GM19397 (cell line): ENCODE data around the gene DICER1.
"Not testable (repeated sequence)": the region's sequence is repeated elsewhere in the genome, so short reads cannot be mapped to it uniquely, and the experiment has no call there.

ENCODE experiments used
- ATAC-seq: cut with Tn5 transposase; IDR thresholded peaks from one replicate; pipeline ENCODE4 v1.9.1; 2021; ENCODE audit warnings: mild to moderate bottlenecking, moderate library complexity; ENCODE audit not compliant: unreplicated experiment

Gene DICER1, protein sequence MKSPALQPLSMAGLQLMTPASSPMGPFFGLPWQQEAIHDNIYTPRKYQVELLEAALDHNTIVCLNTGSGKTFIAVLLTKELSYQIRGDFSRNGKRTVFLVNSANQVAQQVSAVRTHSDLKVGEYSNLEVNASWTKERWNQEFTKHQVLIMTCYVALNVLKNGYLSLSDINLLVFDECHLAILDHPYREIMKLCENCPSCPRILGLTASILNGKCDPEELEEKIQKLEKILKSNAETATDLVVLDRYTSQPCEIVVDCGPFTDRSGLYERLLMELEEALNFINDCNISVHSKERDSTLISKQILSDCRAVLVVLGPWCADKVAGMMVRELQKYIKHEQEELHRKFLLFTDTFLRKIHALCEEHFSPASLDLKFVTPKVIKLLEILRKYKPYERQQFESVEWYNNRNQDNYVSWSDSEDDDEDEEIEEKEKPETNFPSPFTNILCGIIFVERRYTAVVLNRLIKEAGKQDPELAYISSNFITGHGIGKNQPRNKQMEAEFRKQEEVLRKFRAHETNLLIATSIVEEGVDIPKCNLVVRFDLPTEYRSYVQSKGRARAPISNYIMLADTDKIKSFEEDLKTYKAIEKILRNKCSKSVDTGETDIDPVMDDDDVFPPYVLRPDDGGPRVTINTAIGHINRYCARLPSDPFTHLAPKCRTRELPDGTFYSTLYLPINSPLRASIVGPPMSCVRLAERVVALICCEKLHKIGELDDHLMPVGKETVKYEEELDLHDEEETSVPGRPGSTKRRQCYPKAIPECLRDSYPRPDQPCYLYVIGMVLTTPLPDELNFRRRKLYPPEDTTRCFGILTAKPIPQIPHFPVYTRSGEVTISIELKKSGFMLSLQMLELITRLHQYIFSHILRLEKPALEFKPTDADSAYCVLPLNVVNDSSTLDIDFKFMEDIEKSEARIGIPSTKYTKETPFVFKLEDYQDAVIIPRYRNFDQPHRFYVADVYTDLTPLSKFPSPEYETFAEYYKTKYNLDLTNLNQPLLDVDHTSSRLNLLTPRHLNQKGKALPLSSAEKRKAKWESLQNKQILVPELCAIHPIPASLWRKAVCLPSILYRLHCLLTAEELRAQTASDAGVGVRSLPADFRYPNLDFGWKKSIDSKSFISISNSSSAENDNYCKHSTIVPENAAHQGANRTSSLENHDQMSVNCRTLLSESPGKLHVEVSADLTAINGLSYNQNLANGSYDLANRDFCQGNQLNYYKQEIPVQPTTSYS (N-terminal part only)

DNA sequence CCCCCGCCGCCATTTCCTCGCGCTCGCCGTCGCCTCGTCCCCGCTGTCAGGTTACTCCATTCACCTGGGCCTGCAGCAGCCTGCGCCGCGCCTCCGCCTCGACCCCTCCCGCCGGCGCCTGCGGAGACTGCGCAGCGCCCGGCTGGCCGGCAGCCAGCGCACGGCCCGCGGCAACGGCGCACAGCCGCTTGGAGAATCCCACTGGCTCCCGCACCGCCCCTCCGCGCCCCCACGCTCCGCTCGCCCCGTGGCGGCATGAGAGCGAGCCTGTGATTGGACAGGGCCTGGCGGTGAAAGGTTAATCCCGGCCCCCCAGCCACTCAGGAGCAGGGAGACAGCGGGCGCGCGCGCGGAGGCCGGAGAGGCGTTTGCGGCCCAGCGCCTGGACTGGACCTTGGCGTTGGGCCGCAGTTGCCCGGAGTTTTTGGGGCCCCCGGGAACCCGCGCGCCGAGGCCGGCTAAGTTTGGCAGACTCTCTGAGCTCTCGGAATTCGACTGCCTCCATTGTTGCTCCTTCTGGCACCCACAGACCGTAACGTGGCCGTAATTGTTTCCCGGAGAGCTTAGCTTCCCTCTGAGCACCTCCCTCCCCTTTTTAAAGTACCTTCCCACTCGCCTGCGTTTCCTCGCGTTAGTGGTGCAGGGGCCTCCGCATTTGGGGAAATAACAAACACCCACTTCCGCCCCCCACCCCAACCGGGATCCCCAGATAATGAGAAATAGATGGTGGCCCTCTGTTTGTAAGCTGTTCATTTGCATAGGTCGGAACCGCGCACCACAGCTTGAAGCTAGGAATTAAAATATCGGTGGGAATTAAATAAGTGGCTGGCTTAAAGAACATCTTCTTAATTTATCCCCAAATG is at the start of gene DICER1:
Gene DICER1 (minus strand): TSS at position 203 of the 863 bp plus-strand sequence. CDS start 24,071 bp downstream, outside the sequence.
- peak; percentile 83 for ATAC-seq

DNA sequence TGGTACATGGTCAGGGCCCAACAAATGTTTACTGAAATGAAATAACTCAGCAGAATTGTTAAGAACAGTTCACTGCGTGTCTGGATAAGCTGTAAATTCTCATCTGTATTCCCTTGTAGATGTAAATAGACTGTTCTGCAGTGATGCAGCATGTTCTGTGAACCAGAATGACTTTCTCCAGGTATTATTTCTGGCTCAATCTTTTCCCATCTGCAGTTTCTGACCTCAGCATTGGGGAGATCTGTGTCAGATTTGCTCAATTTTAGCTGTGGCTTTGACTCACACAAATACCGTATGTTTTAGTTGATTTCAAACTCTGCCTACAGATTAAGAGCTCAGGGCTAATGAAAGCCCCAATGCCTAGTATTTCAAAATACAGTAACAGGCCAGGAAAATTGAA is 49.2 kb upstream of the DICER1 start:
- no peak for ATAC-seq

DNA sequence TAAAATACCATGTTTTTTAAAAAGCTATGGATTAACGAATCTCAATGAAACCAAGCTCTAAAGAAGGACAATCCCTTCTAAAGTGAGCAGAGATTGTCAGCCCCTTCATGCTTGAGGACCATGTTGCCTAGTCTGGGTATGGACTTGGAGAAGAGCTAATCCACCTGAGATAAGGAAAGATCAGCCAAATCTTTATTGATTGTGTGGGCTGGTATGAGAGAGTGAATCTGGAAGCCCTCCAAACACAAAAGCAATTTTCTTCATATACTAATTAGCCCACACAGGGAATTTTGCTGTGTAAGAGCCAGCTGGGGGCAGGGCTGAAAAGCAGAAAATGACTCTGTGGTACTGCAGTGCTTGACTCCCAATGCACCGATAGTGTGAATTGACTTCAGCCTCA is 47.4 kb upstream of the DICER1 start:
- no peak for ATAC-seq

DNA sequence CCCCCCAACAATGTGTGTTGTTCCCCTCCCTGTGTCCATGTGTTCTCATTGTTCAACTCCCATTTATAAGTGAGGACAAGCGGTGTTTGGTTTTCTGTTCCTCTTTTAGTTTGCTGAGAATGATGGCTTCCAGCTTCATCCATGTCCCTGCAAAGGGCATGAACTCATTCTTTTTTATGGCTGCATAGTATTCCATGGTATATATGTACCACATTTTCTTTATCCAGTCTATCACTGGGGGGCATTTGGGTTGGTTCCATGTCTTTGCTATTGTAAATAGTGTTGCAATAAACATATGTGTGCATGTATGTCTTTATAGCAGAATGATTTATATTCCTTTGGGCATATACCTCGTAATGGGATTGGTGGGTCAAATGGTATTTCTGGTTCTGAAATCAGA is 44.4 kb upstream of the DICER1 start:
- ATAC-seq, result not testable (repeated sequence)

DNA sequence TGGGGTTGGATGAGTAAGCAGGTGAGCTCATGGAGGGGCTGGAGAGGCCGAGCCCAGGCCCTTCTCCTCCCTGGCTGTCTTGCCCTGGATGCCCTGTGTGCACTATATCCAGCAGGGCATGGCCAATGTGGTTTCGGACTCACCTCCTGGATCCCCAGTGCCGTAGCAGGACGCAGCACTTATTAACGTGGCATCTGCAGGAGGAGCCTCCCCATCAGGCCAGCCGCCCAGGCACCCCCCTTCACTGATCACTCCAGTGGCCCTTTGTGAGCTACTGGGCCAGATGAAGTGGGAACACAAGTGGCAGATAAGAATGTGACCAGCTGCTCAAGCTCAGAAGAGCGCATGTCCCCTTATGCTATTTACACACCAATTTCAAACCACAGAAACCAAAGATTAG is 43.1 kb upstream of the DICER1 start:
- no peak for ATAC-seq

DNA sequence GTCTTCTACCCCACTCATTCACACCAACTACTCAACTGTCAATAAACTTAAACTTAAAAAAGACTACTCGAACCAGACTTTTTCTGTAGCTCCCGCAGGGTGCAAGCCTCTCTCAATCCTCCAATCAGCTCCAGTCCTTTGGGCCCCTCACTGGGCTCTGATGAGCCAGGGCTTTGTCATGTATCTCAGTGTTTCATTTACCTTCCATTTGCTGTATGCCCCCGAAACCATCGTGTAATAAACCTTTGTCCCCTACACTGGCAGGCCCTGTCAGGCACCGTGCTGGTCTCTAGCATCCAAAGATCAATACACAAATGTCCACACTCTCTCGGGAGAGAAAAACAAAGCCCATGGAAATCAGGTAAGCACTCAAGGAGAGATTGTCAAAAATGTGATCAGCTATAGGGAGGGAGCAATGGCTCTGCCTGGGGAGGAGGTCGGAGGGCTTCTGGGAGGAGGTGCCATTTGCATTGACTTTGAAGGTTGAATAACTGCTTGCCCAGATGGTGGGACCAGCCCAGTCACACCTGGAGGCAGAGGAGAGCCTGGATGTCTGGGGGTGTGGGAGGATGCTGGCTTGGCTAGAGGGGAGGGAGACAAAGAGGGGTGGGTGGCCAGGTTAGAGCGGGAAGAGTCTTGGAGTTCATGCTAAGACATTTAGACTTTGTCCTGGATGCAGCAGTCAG is 42.1 kb upstream of the DICER1 start:
- no peak for ATAC-seq

DNA sequence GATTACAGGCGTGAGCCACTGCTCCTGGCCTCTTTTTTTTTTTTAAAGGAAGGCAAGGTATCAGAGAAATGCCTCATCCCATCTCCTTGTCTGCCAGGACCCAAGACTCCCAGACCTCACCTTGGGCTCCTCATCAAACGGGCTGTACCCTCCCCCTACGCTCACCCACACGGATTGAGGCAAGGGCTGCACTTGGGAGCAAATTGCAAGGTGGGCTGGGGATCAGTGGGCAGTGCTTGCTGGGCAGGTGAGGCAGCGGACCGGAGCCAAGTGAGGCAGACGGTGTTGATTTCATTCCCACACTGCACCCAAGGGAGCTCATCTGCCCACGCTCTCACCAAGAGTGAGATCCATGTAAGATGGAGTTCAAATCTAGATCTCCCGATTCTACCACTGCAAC is 41.0 kb upstream of the DICER1 start:
- no peak for ATAC-seq

DNA sequence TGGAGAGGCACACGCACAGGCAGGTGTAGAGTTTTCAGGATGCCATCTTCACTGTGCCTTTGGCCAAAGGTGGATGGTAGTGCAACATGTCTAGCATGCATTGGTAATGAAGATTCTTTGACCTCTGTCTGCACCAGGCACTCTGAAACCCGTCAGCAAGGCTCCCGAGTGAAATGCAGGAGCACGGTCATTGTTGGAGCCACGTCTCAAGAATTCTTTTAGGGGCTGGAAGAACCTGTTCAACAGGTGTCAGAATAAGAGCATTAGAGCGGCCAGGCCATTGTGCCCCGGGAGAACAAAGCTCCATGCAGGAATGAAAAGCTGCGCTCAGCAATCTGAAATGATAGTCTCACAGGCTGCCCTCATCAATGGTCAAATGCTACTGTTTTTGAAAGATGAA is 40.2 kb upstream of the DICER1 start:
- no peak for ATAC-seq

DNA sequence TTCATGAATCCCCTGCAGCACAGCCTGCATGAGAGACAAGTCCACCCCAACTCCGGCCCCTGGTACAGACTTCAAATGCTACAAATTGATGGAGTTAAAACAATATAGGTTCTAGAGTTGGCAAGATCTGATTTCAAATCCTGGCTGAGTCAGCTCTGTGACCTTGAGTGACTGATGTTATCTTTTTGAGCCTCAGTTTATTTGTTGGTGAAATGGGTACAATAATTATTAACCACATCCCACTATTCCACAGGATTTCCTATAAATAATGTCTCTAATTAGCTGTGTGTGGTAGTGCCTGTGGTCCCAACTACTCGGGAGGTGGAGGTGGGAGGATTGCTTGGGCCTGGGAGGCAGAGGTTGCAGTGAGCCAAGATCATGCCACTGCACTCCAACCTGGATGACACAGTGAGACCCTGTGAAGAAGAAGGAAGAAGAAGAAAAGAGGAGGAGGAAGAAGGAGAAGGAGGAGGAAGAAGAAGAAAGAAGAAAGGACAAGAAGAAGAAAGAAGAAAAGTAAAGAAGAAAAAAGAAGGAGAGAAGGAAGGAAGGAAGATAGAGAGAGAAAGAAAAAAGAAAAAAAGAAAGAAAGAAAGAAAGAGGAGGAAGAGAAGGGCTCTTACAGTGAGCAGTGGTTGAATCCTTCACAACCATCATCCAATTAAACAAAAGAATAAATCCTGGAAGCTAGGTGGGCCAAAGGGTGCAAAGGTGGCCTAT is 39.7 kb upstream of the DICER1 start:
- ATAC-seq, result no peak

DNA sequence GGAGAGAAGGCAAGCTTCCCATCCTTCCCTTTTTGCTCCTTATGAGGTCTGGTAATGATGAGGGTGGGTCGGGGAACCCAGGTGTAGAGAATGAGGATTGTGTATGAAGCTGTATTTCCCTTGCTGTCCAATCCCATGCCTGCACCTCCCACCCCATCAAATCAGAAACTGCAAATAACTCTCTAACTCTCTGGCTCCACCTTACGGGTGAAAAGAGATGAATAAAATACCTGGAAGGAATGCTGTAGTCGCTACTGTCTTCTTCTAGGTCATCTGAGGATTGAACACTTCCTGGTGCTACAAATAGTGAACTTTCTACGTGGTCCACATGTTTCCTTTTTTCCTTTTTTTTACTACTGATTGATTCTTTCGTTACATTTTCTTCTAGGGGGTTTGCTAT is 38.9 kb upstream of the DICER1 start:
- no peak for ATAC-seq

DNA sequence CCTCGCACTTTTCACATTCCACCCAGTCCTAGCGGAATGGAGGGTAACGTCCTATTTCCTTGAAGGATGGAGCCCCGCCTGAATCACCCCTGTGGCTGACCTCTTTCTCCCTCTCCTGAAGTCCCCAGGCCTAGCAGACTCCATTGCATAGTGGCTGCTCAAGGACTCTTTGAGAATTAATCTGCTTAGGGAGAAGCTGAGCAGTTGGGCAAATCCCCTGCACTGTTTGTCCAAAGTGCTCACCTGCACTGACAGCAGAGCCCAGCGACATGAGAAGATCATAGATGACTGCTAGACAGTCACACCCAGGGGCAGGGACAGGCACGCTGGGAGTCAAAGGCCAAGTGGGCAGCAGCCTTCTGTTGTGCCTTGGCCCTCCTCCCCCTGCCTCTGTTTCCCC is 37.7 kb upstream of the DICER1 start:
- no peak for ATAC-seq

DNA sequence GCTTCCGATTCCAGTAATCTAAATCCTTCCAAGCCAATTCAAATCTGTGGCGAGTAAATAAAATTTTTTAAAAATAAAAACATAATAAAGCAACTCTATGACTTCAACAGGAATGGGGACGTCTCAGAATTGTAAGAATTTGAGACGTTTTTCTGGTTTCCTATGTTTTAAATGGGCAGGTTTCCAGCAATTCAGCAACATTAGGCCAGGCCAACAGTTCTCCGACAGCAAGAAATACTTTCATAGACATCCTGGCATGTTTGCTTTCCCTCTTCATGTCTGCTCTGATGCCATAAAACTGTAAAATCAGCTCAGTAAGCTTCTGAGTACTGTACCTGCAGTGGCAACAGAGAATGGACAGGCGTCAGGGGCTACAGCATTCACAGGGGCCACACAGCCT is 35.8 kb upstream of the DICER1 start:
- ATAC-seq, result no peak

DNA sequence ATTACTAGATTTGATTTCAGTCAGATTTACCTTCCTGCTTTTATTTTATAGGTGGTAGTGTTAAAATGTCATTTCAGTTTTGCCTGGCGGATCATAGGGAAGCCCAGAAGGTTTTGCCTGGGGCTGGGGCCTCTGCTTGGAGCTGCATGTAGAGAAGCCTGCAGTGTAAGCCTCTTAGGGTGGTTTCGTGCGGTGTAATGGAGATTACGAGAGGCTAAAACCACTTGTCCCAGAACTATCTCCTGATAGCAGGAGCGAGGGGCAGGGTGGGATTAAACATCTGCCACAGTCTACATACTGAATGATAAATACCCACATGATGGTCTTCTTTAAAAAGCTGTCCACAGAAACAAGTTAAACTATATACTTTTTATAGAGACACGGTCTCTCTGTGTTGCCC is 35.0 kb upstream of the DICER1 start:
- ATAC-seq, result no peak

DNA sequence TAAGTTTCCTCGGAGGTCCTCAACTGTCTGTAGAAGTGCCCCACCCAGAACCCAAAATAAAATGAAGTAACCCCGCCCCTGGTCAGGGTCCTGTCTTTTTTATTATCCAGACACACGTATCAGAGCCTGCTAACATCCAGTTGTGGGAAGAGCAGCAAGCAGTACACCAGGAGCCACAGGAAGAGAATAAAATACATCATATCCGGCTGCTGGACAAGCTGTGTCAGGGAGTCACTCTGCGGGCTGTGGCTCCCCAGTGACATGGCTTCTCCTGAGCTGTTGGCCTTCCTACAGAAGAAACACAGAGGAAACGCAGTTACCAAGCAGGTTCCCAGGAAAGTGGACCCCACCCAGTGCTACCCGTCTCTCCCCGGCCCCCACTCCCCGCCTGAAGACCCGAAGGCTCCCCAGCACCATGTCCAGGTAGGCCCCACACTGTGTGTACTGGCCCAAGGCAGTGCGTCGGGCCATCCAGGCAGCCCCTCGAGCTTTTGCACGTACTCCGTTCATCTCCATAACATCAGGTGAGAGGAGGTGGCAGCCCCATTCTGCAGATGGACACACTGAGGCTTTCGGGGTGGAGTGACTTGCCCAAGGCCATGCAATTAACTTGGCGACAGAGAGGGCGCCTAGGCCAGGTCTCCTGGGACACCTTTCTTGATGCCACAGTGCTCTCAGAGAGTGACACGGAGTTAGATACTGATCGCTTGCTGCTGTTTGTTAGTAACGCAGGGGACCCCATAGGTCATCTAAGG is 34.3 kb upstream of the DICER1 start:
- ATAC-seq, result no peak

DNA sequence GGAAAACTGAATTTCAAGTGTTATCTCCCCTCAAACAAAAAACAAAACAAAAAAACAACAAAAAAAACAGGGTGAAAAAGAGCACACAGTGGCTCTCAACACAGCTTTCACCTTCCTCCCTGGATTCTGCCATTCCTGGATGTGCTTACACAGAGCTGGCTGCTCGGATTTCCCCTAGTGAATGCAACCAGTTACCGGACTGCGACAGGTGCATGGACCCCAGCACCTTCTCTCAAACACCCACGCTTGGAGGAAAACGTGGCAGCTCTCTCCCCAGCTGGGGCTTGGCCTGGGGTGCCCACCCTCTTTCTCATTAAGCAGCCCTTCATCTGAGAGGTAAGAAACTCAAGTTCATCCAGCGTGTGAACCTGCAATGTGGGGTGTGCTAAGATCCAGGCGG is 33.5 kb upstream of the DICER1 start:
- ATAC-seq, result no peak

DNA sequence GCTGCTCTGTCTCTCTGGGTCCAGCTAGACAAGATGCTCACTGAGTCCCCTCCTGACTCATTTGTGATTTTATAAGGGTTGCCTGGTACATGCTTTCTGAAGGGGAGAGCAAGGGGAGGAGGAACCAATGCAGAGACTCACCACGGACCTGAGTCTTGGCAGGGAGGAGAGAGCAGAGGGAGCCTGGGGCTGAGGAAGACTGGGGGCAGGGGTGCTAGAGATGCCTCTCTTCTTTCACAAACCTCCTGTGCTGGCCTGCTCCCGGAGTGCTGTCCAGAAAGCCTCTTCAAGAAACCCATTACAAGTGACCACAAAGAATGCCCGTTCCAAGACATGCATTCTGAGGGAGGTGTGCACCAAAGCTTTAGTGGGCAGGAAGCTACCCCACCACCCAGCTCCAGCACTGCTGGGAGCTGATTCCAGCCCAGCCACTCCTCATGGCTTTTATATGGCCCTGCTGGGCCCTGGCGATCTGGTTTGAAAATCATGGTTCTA is 33.1 kb upstream of the DICER1 start:
- ATAC-seq, result no peak

DNA sequence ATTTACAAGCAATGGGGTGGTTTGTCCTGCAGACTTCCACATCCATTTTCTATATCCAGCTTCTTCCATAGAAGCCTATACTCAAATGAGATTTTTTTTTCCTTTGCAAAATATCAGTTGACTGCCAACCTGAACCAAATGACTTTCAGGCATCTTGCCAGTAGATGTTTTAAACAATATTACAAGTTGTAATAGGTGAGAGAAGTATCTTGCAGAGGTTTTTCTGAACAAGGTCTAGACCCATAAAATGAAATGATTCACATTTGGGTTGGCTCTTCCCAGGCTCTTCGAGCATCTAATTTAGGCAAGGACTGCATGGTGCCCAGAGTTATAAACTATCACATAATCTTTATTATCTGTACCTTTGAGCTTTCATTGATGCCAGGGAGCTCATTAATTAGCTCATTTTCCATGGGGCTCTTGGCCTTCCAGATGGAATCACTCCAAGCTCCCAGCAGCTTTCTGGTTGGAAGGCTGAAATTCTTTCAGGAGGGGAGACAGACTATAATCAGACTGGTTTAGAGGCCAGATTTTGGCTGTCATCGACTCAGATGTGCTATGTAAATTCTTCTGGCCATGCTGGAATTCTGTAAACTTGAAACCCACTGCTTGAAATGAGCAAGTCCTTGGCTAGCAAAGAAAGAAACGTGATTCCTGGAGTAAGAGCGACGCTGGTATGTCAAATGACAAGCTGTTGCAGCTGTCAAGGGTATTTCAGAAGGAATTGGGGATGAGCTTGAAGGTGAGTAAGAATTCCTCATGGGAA is 32.2 kb upstream of the DICER1 start:
- ATAC-seq, result no peak

DNA sequence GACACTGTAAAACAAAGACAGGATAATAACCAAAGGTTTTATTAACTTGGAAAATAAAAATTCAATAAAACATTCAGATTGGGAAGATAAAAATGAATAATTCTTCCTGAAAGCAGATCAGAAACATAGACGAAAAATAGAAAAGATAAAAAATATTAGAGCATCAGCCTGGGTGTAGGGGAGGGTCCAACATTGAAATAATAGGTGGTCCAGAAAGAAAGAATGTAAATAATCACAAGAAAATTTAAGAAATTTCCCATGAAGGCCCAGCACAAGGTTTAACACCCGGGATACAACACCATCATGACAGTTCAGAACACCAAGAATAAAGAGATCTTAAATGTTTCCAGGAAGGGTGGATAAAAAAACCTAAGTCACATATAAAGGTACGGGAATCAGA is 31.1 kb upstream of the DICER1 start:
- ATAC-seq, result no peak
